OCI-LY3 (cell line): ENCODE measurements around the gene TFR2.
"Not testable (repeated sequence)": the region's sequence is repeated elsewhere in the genome, so short reads cannot be mapped to it uniquely, and the experiment has no call there.

ENCODE experiments used
- H2AFZ ChIP-seq: fragments of 200-600, 300-600 bp; shearing (Covaris generic); 2 replicates; pipeline ENCODE4 v1.6.0; 2014; ENCODE audit warnings: antibody characterized with exemption, low read depth, low read length
- H3K27ac ChIP-seq: fragments of 200-600, 300-600 bp; sonication (generic); 2 replicates; pipeline ENCODE4 v1.5.1; 2014; ENCODE audit warnings: mild to moderate bottlenecking, low read length, moderate library complexity, mixed read lengths
- H3K27me3 ChIP-seq: fragments of 200-600, 300-600 bp; sonication (generic); 2 replicates; pipeline ENCODE4 v1.6.1; 2014; ENCODE audit warnings: low read depth, low read length, mixed read lengths
- H3K36me3 ChIP-seq: fragments of 200-600, 300-600 bp; sonication (generic); replicated peaks from 2 replicates; pipeline ENCODE3; 2014; ENCODE audit warnings: low read depth, low read length, mixed read lengths
- H3K4me1 ChIP-seq: fragments of 300-600, 200-600 bp; sonication (generic); 2 replicates; pipeline ENCODE4 v1.6.1; 2014; ENCODE audit warnings: low read length, mixed read lengths
- H3K4me2 ChIP-seq: fragments of 200-600, 300-600 bp; sonication (generic); 2 replicates; pipeline ENCODE4 v1.6.1; 2014; ENCODE audit warnings: low read length, mixed read lengths
- H3K4me3 ChIP-seq: fragments of 300-600, 200-600 bp; sonication (generic); 2 replicates; pipeline ENCODE4 v1.5.1; 2014; ENCODE audit warnings: antibody characterized with exemption, mild to moderate bottlenecking, low read length, moderate library complexity
- H3K79me2 ChIP-seq: fragments of 300-600, 200-600 bp; shearing (Covaris generic); 2 replicates; pipeline ENCODE4 v1.6.1; 2014; ENCODE audit warnings: mild to moderate bottlenecking, low read length, mixed read lengths
- H3K9ac ChIP-seq: fragments of 300-600, 200-600 bp; shearing (Covaris generic); 2 replicates; pipeline ENCODE4 v1.6.0; 2014; ENCODE audit warnings: mild to moderate bottlenecking, low read length, moderate library complexity
- H3K9me3 ChIP-seq: fragments of 200-600, 300-600 bp; shearing (Covaris generic); 2 replicates; pipeline ENCODE4 v1.6.1; 2014; ENCODE audit warnings: low read length, mixed read lengths; ENCODE audit not compliant: insufficient read depth
- H4K20me1 ChIP-seq: fragments of 200-600, 300-600 bp; sonication (generic); 2 replicates; pipeline ENCODE4 v1.6.1; 2016; ENCODE audit warnings: low read length, mixed read lengths; ENCODE audit not compliant: insufficient read depth
- CTCF ChIP-seq: fragments of 200-600, 300-600 bp; sonication (generic); IDR thresholded peaks from 2 replicates; pipeline ENCODE4 v1.5.1; 2014; ENCODE audit warnings: antibody characterized with exemption, low read length, low read depth
- EZH2phosphoT487 ChIP-seq: fragments of 200-600 bp; shearing (Covaris generic); IDR thresholded peaks from 2 replicates; pipeline ENCODE4 v1.6.1; 2018; ENCODE audit warnings: antibody characterized with exemption, mixed run types, low read depth

TFR2 gene

DNA sequence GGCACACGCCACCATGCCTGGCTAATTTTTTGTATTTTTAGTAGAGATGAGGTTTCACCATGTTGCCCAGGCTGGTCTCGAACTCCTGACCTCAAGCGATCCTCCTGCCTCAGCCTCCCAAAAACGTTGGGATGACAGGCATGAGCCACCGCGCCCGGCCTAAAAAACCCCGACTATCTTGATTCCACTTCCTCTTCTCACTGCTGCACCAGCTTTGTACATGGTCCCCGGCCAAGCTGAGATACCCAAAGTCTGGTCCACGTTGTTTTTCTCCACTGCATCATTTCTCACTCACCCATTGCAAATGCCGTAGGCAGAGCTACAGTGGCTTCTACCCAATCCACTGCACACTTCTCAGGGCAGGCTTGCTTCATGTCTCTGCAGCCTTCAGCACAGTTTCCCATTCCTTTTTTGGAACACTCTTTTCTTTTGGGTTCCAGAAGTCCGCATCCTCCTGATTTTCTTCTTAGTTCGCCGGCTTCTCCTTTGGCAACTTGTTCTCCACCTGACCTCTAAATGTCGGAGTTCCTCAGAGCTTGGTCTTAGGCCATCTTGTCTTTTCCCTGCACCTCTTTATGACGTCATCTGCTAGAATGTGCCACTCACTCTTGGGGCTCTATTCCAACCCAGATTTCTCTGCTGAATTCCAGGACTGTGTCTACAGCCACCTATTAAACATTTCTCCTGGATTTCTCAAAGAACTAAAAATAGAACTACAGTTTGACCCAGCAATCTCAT lies 26.1 kb upstream of the TFR2 start:
- H2AFZ ChIP-seq = no peak overlapping the region
- H3K4me2 ChIP-seq = no peak overlapping the region
- H3K9ac ChIP-seq = no peak overlapping the region
- no peaks in the 10 kb centered on the region for H4K20me1 ChIP-seq
- no peak overlapping the region for H3K27ac ChIP-seq
- no peaks in the 10 kb centered on the region for H3K36me3 ChIP-seq
- H3K4me1 ChIP-seq = no peaks in the 10 kb centered on the region
- TF ChIP-seq CTCF (no peak), EZH2phosphoT487 (no peak)
- H3K79me2 ChIP-seq = no peaks in the 10 kb centered on the region
- H3K9me3 ChIP-seq = no peaks in the 10 kb centered on the region
- no peaks in the 10 kb centered on the region; the same call in 1 of the 2 replicates for H3K27me3 ChIP-seq
- H3K4me3 ChIP-seq = no peak overlapping the region

DNA sequence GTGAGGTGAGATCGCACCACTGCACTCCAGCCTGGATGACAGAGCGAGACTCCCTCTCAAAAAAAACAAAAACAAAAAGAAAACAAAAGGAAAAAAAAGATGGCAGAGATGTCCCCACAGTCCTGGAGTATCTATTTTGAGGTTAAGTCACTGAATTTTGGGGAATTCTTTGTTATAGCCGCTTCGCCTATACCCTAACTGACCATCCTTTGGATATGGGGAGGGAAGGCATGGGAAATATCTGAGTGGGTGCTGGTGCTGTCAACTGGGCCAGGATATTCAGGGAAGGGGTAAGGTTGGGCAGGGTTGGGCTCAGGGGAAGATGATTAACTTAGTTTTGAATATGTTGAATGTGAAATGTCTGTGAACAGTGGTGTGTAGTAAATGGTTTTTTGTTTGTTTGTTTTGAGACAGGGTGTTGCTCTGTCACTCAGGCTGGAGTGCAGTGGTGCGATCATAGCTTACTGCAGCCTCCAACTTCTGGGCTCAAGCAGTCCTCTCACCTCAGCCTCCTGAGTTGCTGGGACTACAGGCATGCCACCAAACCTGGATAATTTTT lies 23.9 kb upstream of the TFR2 start:
- no peaks in the 10 kb centered on the region for H4K20me1 ChIP-seq
- H3K79me2 ChIP-seq = no peaks in the 10 kb centered on the region
- no peak overlapping the region for H3K27ac ChIP-seq
- H3K4me1 ChIP-seq = no peaks in the 10 kb centered on the region
- H3K36me3 ChIP-seq = no peaks in the 10 kb centered on the region
- TF ChIP-seq EZH2phosphoT487 (no peak), CTCF (no peak)
- no peak overlapping the region for H2AFZ ChIP-seq
- H3K27me3 ChIP-seq = no peaks in the 10 kb centered on the region; the same call in 1 of the 2 replicates
- no peak overlapping the region for H3K9ac ChIP-seq
- H3K4me3 ChIP-seq = no peak overlapping the region
- H3K4me2 ChIP-seq = no peak overlapping the region
- no peaks in the 10 kb centered on the region for H3K9me3 ChIP-seq

- not testable (repeated sequence) for H3K4me2 ChIP-seq, H3K9me3 ChIP-seq, H3K27me3 ChIP-seq, H3K36me3 ChIP-seq, H3K79me2 ChIP-seq, H3K4me1 ChIP-seq, H4K20me1 ChIP-seq, H3K27ac ChIP-seq, H2AFZ ChIP-seq, H3K9ac ChIP-seq, H3K4me3 ChIP-seq
Observed at GRCh38 chr7:100662194-100662776, 20.9 kb upstream of the TFR2 start.

DNA sequence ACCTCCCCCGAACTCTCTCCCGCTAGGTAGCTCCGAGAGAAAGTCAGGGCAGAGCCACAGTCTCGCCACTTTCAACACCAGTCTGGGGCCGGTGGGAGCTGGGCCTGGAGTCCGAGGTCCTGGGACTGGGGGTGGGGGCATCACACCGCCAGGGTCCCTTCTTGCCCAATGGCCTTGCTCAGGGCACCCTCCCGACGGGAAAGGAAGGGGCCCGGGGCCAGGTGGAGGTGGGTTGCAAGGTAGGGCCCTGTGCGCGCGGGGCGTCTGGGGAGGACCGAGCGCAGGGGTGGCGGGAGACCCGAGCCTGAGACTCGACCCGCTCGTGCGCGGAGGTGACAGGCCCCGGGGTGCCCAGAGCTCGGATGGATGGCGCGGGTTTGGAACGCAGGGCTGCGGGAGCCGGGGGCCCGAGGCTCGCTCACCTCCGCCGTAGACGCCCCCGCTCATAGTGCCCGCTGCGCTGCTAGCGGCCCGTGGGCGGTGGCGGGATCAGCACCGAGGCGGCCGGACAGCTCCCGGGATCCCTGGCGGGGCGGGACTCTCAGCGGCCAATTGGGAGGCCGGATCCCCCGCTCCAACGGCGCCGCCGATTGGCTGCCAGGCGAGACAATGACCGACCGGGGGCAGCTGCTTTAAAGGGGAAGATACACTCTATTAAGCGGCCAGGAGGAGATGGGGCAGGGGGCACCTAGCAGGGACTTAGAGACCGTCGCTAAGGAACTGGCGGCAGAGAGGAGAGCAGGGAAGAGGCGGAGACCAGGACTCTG lies 14.7 kb upstream of the TFR2 start, which contains the start of gene ACTL6B:
Gene ACTL6B, minus strand, starts transcription at position 541 of the 767 bp plus-strand sequence. Its CDS starts 94 bp downstream, at position 447.
- Histone ChIP-seq H3K4me2 (no peak within 1 kb of the TSS), H3K9me3 (no peaks in the 10 kb centered on the region), H3K27ac (no peak within 1 kb of the TSS), H3K4me3 (no peak within 1 kb of the TSS), H3K4me1 (no peaks in the 10 kb centered on the region), H2AFZ (no peak within 1 kb of the TSS), H3K36me3 (no peaks in the 10 kb centered on the region), H3K27me3 (no peaks in the 10 kb centered on the region), H3K9ac (no peak within 1 kb of the TSS), H3K79me2 (no peaks in the 10 kb centered on the region), H4K20me1 (no peaks in the 10 kb centered on the region)
- TF ChIP-seq CTCF (no peak), EZH2phosphoT487 (no peak)
